A673 (cell line): ENCODE data around the gene FOXP4.

Experiments
- EZH2 ChIP-seq: fragments of 200-600 bp; sonication (generic); IDR thresholded peaks from 2 replicates; pipeline ENCODE4 v1.6.1; 2017; ENCODE audit warnings: borderline replicate concordance, low read depth, mild to moderate bottlenecking, mixed read lengths, antibody characterized with exemption, low read length; ENCODE audit not compliant: poor library complexity, severe bottlenecking
- TF ChIP-seq, protein P1 (sequence below): fragments of 300-800, 200-600 bp; sonication (generic); conservative IDR thresholded peaks from 2 replicates; pipeline ENCODE4 v1.5.1; 2017; ENCODE audit warnings: low read depth, mild to moderate bottlenecking, antibody characterized with exemption, low read length, moderate library complexity, mixed read lengths

DNA sequence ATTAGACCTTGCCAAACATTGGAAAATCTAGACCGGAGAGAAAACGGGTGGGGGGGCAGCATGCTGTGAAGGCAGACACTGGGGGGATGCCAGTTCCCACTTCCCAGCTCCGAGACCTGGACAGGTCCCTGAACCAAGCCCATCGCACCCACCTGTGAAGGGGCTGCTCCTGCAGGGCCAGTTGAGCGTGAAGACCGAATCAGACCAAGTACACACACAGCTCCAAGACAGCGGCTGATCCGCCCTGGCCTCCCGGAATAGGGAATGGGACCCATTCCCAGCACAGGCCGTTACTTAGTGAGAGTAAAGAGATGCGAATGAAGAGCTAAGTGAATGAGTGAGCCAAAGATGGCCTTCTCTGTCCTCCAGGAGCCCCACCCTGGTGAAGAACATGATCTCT is 50.6 kb downstream of the FOXP4 start:
- TF ChIP-seq, protein P1, sequence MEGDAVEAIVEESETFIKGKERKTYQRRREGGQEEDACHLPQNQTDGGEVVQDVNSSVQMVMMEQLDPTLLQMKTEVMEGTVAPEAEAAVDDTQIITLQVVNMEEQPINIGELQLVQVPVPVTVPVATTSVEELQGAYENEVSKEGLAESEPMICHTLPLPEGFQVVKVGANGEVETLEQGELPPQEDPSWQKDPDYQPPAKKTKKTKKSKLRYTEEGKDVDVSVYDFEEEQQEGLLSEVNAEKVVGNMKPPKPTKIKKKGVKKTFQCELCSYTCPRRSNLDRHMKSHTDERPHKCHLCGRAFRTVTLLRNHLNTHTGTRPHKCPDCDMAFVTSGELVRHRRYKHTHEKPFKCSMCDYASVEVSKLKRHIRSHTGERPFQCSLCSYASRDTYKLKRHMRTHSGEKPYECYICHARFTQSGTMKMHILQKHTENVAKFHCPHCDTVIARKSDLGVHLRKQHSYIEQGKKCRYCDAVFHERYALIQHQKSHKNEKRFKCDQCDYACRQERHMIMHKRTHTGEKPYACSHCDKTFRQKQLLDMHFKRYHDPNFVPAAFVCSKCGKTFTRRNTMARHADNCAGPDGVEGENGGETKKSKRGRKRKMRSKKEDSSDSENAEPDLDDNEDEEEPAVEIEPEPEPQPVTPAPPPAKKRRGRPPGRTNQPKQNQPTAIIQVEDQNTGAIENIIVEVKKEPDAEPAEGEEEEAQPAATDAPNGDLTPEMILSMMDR = no peak
- TF ChIP-seq EZH2 = no peak
